Measurements from ENCODE around the gene IFRD2. TPM values are rescaled to one million over a fixed set of nuclear protein-coding genes. Genes with fewer than 3 reads are reported as not detected.
A peak's percentile ranks its signal among the peaks of the same experiment; 100 is the strongest.

Gene IFRD2
- total and polyA plus RNA-seq, 2 of the 13 experiments (the other 11 are each of a cell fraction or from before 2014, with no cell fraction given) = 32.8 to 96.1 TPM

GRCh38 chr3:50327943-50328691, 35.9 kb upstream of the IFRD2 start, which contains the start of gene TUSC2 (continued):
- TF ChIP-seq ZBTB40 (IDR thresholded peaks at IDR 0.05) (peak; percentile 57), ZBTB40 (CRISPR knock-in tag; IDR thresholded peaks at IDR 0.05) (0 out of 2 replicates have a peak, but pooled peaks have one; percentile 58), SP2 (CRISPR knock-in tag; IDR thresholded peaks at IDR 0.05) (peak; percentile 91), MXI1 (IDR thresholded peaks at IDR 0.05; ENCODE audit: borderline replicate concordance, low read depth, low read length) (peak; percentile 90; the same call in 1 of the 3 replicates), ZNF609 (CRISPR knock-in tag; IDR thresholded peaks at IDR 0.05; ENCODE audit: borderline replicate concordance) (no peak), SAFB2 (CRISPR knock-in tag; IDR thresholded peaks at IDR 0.05; ENCODE audit: borderline replicate concordance, low read depth) (0 out of 2 replicates have a peak, but pooled peaks have one; percentile 53), ZNF281 (CRISPR knock-in tag; IDR thresholded peaks at IDR 0.05; ENCODE audit: borderline replicate concordance) (no peak), ATF4 (CRISPR knock-in tag; IDR thresholded peaks at IDR 0.05) (0 out of 4 replicates have a peak, but pooled peaks of 1 of the 2 experiments have one; percentile 11), LCORL (IDR thresholded peaks at IDR 0.05) (no peak), LCORL (CRISPR knock-in tag; IDR thresholded peaks at IDR 0.05) (peak; percentile 50; the same call in 1 of the 2 replicates)

Measured in HepG2 (cell line).